ENCODE data around the gene WLS.

WLS gene

GRCh38 chr1:68227598-68227997 is 4.7 kb downstream of the WLS start:
- DNase-seq: no peak

- no peak for DNase-seq
Measured at GRCh38 chr1:68225781-68226180, 6.5 kb downstream of the WLS start.

GRCh38 chr1:68223687-68224086 is 8.6 kb downstream of the WLS start:
- no peak for DNase-seq

- no peak for DNase-seq
Measured at GRCh38 chr1:68221980-68222373, 10.3 kb downstream of the WLS start.

- no peak for DNase-seq
Measured at GRCh38 chr1:68221001-68221979, 11.0 kb downstream of the WLS start.

GRCh38 chr1:68220420-68220819 is 11.9 kb downstream of the WLS start:
- no peak for DNase-seq

- DNase-seq: no peak
Measured at GRCh38 chr1:68218490-68218889, 13.8 kb downstream of the WLS start.

- DNase-seq: no peak
Measured at GRCh38 chr1:68217618-68218017, 14.7 kb downstream of the WLS start.

GRCh38 chr1:68217060-68217554 is 15.2 kb downstream of the WLS start:
- DNase-seq: no peak

GRCh38 chr1:68216089-68216772 is 16.1 kb downstream of the WLS start:
- no peak for DNase-seq

- no peak for DNase-seq
Measured at GRCh38 chr1:68213843-68214242, 18.5 kb downstream of the WLS start.

- no peak for DNase-seq
Measured at GRCh38 chr1:68211761-68212380, 20.5 kb downstream of the WLS start.

- DNase-seq: no peak
Measured at GRCh38 chr1:68210829-68211228, 21.5 kb downstream of the WLS start.

GRCh38 chr1:68210027-68210426 is 22.3 kb downstream of the WLS start:
- DNase-seq: no peak

- DNase-seq: no peak
Measured at GRCh38 chr1:68206848-68207689, 25.3 kb downstream of the WLS start.

GRCh38 chr1:68205794-68206358 is 26.4 kb downstream of the WLS start:
- DNase-seq: no peak

- no peak for DNase-seq
Measured at GRCh38 chr1:68204977-68205630, 27.2 kb downstream of the WLS start.

- no peak for DNase-seq
Measured at GRCh38 chr1:68202239-68202832, 30.0 kb downstream of the WLS start.

- no peak for DNase-seq
Measured at GRCh38 chr1:68201546-68202238, 30.6 kb downstream of the WLS start.

- DNase-seq: no peak
Measured at GRCh38 chr1:68199603-68200002, 32.7 kb downstream of the WLS start.

All from effector CD8-positive, alpha-beta T cell (primary cell).